MV-4-11 (cell line): ENCODE data around the gene ZCCHC4.
A peak's percentile ranks its signal among the peaks of the same experiment; 100 is the strongest.
"Not testable (repeated sequence)": the region's sequence is repeated elsewhere in the genome, so short reads cannot be mapped to it uniquely, and the experiment has no call there.

Experiments
- DNase-seq: peaks from one replicate; lab custom pipeline; 2025; lab: John Stamatoyannopoulos, UW

ZCCHC4 gene

GRCh38 chr4:25320773-25321172 is 8.2 kb downstream of the ZCCHC4 start:
- peak; percentile 92 for DNase-seq

DNA sequence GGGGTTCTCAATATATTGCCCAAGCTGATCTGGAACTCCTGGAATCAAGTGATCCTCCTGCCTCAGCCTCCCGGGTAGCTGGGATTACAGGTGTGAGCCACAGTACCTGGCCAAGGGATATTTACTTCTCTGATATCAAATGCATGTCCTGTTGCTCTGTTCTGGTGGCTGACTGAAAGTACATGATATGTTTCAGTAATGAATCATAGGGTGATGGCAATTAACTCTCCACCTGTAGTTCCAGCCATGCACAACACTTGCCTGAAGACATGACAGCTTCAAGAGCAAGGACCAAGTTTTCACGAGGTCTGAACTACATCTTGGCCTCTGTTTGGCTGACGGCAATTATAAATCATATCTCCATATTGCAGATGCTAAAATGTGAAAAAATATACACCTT is 9.1 kb downstream of the ZCCHC4 start:
- DNase-seq = no peak

DNA sequence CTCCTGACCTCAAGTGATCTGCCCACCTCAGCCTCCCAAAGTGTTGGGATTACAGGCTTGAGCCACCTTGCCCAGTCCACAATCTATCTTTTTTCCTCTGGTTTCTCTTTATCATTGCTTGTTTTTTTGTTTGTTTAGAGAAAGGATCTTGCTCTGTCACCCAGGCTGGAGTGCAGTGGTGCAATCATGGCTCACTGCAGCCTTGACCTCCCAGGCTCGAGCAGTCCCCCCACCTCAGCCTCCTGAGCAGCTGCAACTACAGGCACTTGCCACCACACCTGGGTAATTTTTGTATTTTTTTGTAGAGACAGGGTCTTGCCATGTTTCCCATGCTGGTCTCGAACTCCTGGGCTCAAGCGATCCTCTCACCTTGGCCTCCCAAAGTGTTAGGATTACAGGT is 15.9 kb downstream of the ZCCHC4 start:
- DNase-seq = not testable (repeated sequence)

DNA sequence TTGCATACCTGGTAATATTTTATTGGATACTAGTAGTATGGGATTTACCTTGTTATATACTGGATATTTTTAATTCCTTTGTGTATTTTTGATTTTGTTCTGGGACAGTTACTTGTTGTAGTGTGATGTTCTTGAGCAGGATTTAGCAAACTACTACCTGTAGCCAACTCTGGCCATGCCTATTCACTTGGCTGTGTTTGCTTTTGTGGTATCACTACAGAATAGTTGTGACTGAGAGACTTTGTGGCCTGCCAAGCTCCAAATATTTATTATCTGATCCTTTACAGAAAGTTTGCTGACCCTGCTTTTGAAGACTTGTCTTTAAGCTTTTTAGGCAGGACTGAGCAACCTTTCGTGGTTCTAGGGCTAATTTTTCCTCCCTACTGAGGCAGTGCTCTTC is 17.8 kb downstream of the ZCCHC4 start:
- no peak for DNase-seq

DNA sequence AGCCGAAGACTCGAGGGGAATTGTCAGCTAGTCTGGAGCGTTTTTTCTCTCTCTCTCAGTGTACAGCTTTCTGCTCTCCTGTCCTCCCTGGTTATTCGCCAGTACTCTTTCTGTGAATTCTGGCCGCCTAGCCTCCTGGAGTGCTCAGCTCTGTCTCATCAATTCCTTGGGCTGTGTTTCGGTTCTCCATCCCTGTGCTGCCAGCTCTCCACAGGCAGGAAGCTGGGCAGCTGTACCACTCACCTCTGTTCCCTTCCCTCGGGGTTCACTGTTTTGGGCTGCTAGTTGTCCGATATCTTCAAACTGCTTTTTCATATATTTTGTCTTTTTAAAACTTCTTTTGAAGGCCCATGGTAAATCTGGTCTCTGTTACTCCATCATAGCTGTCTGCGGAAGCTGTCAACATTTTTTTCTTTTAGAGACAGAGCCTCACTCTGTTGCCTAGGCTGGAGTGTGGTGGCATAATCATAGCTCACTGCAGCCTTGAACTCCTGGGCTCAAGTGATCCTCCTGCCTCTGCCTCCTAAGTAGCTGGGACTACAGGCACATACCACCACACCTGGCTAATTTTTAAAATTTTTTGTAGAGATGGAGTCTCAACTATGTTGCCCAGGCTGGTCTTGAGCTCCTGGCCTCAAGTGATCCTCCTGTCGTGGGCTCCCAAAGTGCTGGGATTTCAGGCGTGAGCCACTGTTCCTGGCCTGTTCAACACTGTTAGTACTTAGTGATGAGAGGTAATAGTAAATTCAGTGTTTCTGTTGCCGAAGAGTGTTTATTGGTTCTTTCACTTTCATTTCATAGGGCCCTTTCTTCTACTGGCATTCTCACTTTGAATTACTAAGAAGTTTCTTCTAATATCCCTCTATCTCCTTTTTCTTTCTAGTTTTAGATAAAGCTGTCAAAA is 18.6 kb downstream of the ZCCHC4 start:
- DNase-seq = peak; percentile 24

DNA sequence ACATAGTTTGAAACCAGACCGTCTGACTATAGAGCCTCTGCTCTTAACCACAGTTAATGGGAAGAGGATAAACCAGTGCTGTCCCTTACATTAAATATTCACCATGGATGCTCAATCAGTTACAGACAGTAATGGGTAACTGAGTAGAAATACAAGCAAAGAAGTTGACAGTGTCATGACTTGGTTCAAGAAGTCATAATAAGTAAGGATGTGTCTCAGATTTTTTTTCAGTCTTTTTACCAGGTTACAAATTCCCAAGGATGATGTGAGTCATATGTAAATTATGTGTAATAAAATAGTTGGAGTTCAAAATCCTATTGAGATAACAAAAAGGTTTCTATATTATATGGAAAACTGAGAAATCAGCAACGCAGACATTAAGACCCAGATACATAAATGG is 31.1 kb downstream of the ZCCHC4 start:
- DNase-seq = no peak

DNA sequence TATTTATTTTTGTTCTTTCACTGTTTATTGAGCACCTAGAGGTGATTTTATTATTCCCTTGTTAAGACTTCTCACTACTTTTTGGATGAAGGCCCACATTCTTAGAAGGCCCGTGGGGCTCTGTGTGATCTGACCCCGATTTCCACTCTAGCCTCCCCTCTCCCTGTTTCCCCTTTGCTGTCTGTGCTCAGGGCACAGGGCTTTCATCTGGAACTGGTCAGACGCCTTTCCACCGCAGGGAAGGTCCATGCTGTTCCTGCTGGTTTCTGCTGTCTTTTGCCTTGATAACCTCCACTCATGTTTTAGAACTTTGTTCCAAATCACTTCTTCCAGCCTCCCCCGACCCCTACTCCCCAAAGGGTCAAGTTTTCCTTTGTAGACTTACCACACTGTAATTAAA is 33.2 kb downstream of the ZCCHC4 start:
- DNase-seq = no peak

GRCh38 chr4:25346913-25347312 is 34.3 kb downstream of the ZCCHC4 start:
- DNase-seq = peak; percentile 10

GRCh38 chr4:25347473-25347872 is 34.9 kb downstream of the ZCCHC4 start:
- no peak for DNase-seq

DNA sequence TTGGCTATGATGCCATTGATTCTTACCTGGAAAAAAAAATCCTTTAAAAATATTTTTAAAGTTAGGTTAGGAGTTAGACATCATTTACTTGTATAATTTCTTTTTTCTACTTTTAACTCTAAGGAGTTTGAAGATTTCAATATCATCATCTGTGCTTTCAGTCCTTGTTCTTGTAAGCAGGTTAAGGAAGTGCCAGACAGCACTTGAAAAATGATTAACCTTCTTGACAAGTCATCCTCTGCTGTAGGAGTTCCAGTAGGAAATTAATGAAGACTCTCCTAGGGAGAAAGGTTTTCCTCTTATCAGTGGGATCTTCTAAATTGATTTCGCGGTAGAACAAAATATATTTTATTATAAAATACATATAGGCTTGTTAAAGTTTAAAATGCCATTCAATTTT is 35.4 kb downstream of the ZCCHC4 start:
- DNase-seq = no peak

- DNase-seq = no peak
Observed at GRCh38 chr4:25350561-25350960, 38.0 kb downstream of the ZCCHC4 start.

DNA sequence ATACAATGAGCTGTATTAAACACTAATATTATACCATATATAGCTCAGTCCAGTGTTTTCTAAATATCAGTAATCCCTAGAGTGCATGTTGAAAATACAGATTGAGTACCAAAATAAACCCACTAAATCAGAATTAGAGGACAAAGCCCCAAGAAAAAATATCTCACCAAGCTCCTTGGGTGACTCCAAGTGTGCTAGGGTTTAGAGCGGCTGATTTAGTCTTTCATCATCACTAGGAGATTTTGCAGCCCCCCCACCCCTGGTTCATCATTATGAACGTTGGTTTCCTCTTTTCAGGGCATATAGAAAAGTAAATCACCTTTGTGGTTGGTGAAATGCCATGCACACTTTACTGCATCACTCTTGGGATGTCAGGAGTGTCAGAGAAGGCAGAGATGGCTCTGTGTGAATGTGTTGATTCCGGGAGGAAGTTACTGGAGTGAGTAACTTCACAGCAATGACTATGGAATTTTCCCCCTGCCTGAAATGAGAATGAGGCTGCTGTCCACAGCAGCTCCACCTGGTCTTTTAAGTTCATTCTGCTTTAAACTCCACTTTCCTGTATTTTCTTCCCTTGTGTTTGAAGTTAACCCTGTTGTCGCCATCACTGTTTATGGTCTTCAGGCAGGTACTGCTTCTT is 39.3 kb downstream of the ZCCHC4 start:
- no peak for DNase-seq

DNA sequence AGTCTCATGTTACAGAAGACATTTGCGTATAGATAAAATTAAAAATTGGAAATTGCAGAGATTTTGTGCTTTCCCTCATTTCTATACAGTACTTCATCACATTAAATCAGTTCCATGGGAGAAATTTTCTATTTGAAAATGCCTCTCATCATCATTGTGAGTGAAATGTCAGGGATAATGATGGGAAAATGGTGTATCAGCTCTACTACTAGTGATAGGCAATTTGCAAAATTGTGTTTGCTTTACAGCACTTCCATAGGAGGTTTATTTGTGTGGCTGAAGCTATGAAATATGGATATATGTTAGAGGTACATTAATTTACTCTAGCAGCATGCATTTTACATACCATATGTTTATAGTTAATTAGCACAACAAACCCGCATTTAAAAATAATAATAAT is 43.5 kb downstream of the ZCCHC4 start:
- no peak for DNase-seq

DNA sequence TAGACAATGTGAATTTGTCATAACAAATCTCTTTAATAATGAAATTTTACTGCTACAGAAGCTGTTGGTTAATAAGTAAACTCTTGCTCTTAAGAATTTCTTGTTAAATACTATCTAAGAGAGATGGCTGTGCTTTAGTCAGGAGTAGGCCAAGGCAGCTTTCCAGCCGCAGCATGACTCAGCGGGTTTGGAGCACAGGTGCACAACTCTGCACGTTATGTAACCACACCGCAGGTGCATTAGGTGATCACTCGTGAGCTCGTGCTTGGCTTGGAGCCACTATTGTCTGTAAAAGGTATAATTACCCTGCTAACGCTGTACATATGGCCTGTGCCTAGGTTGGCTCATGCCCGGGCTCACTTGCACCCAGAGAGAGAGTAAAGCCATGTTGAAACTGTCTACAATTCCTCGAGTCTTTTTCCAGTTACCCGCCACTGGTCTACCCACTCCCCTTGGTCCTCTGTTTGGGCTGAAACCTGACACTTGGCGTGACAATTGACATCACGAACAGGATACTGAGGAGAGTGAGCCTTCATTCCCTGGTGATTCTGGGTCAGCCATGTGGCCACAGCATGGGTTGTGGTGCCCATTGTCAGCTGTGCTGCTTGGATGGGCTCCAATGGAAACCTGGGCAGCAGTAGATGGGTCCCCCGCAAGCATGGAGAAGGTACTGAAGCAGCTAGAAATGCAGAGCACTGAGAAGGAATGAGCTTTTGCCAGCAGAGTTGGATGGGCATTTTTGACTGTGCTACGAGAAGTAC is 46.1 kb downstream of the ZCCHC4 start:
- no peak for DNase-seq

GRCh38 chr4:25361253-25361652 is 48.7 kb downstream of the ZCCHC4 start:
- no peak for DNase-seq

- DNase-seq = peak; percentile 19
Observed at GRCh38 chr4:25367004-25367621, 54.5 kb downstream of the ZCCHC4 start.

- DNase-seq = no peak
Observed at GRCh38 chr4:25367877-25368276, 55.3 kb downstream of the ZCCHC4 start.

GRCh38 chr4:25368315-25368714 is 55.7 kb downstream of the ZCCHC4 start:
- DNase-seq = no peak

DNA sequence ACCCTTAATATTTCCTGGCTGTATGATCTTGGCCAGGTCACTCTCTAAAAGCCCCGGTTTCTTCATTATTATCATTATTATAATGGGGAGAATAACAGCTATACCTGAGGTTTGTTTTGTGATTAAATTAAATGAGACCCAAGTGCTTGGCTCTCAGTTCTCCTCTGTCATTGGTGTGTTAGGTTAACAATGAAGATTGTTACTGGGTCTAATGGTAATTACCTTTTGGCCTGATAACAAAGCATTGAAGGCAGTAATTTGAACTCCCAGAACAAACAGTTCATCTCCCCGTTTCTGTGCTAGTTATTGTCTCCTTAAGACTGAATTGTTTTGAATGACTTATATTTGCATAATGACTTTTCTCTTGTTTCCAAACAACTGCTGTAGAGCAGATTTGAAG is 57.7 kb downstream of the ZCCHC4 start:
- no peak for DNase-seq

GRCh38 chr4:25372549-25372948 is 60.0 kb downstream of the ZCCHC4 start:
- DNase-seq = not testable (repeated sequence)

DNA sequence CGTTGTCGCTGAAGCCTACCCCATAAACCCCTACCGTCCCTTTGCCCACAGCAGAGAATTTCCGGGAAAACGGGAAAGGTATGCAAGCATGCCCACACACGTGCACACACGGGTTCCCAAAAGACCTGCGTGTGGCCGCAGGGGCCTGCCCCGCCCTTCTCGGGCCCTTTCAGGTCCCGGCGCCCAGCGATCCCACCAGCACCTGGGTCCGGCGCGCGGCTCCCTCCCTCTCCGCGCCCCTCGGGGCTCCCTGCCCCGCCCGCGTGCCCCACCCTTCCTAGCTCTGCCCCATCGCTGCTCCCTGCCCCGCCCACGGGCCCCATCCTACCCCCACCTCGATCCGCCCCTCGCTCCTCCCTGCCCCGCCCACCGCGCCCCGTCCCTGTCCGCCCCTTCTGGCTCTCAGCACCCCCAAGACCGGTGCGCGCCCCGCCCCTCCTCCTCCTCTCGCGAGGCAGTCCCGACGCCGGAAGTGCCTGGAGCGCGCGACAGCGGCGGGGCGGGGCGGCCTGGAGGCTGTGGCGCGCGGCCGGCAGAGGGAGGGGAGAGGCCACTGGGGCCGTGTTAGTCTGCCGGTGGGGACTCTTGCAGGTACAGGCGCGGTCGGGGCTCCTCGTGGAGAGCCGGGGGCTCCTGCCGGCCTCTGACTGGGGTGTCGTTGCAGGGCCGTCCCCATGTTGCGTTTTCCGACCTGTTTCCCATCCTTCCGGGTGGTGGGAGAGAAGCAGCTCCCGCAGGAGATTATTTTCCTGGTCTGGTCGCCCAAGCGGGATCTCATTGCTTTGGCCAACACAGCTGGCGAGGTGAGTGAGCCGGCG is 64.4 kb downstream of the ZCCHC4 start, which contains the start of gene ANAPC4:
Gene ANAPC4, plus strand, starts transcription at position 510 of the 818 bp plus-strand sequence. Its CDS starts 165 bp downstream, at position 675.
- DNase-seq = peak; percentile 88
